ENCODE results near the gene APRT.

- no peak for TF ChIP-seq CTCF (IDR thresholded peaks at IDR 0.05)
- TF ChIP-seq EP300 (IDR thresholded peaks at IDR 0.05; ENCODE audit: low read depth), result no peak
- no peak for TF ChIP-seq POLR2A (IDR thresholded peaks at IDR 0.05)
Measured at GRCh38 chr16:88779406-88780141, 32.2 kb downstream of the APRT start.

All from transverse colon (tissue), 3 donors.